Stimulated activated naive CD4-positive, alpha-beta T cell (primary cell): ENCODE data around the gene RALB.
A peak's percentile ranks its signal among the peaks of the same experiment; 100 is the strongest.

Source experiments
- DNase-seq, 6 experiments: peaks; one replicate each; lab custom pipeline; 2025; lab: John Stamatoyannopoulos, UW

RALB gene

DNA sequence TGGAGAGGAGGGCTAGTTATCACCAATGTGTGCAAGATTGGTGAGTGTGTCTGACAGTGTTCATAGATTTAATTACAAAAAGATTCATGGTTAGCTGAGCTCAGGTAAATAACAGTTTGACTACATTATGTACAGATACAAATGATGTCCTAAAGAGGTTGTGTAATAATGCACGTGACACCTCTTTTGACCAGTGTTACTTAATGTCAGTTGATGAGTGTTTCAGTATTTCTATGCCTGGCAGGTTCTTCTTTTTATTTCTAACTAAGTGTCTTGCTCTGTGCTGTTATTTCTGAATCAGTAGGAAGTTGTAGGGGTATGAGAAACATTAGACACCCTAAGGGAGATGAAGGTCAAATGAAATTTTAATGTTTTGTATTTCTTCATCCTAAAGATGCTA, 85.4 kb downstream of the RALB start:
- no peak for DNase-seq

DNA sequence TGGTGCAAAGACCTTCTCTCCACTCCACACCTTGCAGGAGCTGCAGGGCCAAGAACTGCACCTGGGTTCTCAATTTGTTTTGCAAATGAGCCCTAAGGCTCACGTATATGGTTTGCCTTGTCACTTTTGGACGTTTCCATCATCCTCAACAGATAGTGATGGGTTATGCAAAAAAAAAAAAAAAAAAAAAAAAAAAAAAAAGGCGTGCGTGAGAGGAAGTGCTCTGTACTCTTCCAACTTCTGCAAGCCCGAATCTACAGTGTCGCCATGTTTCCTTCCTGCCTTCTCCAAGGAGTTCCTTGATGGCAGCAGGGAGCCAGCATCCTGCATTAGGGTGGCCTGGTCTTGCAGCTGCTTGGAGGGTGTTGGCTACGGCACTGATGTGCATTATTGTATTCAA, 89.3 kb downstream of the RALB start:
- DNase-seq, result no peak

DNA sequence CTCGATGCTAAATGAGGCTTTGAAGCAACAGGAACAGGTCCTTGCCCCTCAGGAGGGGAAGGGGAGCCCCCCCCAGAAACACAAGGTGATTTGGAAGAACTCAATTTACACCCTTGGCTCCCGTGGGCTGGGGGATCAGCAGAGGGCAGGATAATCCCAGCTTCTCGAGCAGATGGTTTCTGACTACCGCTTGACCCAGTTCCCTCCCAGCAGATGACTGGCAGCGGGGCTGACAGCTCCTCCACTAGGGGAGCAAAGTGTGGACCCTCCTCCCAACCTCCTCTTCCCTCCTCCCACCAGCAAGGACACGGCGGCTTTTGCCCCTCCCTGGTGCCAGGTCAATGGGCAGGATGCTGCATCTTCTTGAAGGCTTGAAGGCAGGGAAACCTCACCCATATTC, 89.8 kb downstream of the RALB start:
- DNase-seq, result no peak

DNA sequence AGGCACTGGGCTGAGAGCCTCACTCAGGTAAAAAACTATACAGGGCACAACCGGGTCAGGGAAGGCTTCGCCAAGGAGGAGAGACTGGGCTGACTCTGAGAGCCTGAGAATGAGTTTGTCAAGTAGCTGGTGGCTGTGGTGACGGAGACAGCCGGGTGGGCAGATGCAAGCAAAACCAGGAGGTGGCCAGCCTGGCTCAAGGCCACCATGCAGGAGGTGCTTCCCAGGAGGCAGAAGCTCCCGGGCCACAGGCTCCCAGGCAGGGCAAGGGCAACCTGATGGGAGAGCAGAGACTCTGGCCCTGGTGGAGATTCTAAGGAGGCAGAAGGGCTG, 90.4 kb downstream of the RALB start:
- DNase-seq, result no peak

DNA sequence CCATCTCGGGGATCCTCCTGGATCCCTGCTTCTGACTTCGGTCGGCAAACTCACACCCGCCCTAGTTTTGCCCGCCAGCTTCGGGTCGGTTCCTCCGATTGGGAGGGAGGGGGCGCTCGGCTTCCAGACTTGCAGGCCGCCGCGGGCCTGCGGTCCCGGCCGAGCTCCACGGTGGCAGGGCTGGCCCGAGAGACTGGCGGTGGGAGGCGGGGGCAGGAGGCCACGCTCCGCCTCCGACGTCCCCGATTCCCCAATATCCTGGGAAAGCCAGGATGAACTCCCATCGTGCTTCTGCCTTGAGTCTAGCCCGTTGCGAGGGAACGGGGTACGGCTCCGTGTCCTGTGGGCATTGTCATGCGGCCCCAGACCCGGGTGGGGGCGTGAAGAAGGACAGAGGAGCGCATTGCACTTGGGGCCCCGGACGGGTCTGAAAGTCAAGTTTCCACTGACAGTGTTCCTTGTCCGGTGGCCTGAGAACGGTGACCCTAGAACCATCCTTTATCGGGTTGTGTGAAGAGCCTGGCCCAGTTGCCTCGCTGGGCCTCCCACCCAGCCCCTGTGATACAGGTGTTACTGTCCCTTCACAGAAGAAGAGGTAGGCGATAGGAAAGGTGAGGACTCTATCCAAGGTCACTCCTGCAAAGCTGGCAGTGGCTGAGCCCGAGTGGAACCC, 90.9 kb downstream of the RALB start:
- peak in 5 of 6 experiments; percentile 10 to 48 (median 34) for DNase-seq
